KOPT-K1 (cell line): ENCODE results near the gene PPCDC.
A peak's percentile ranks its signal among the peaks of the same experiment; 100 is the strongest.

Experiments
- H3K27ac ChIP-seq: fragments of 200-600 bp; sonication (generic); 2 replicates; pipeline ENCODE4 v1.5.1; 2016; ENCODE audit warnings: antibody characterized with exemption, mild to moderate bottlenecking, low read depth, low read length; ENCODE audit not compliant: poor library complexity, severe bottlenecking
- H3K36me3 ChIP-seq: fragments of 200-600 bp; sonication (generic); 2 replicates; pipeline ENCODE4 v1.5.1; 2017; ENCODE audit warnings: antibody characterized with exemption, mild to moderate bottlenecking, low read length, moderate library complexity; ENCODE audit not compliant: insufficient read depth
- H3K9me3 ChIP-seq: fragments of 200-600 bp; sonication (generic); 2 replicates; pipeline ENCODE4 v1.5.1; 2017; ENCODE audit warnings: antibody characterized with exemption, low read length, mild to moderate bottlenecking; ENCODE audit not compliant: insufficient read depth, poor library complexity, severe bottlenecking

PPCDC gene, protein sequence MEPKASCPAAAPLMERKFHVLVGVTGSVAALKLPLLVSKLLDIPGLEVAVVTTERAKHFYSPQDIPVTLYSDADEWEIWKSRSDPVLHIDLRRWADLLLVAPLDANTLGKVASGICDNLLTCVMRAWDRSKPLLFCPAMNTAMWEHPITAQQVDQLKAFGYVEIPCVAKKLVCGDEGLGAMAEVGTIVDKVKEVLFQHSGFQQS

GRCh38 chr15:75023181-75023871 is at the start of gene PPCDC:
TSS of gene PPCDC (plus strand) at chr15:75023590. CDS start at chr15:75028319, 4,729 bp downstream.
- peak within 1 kb of the TSS; percentile 94 for H3K27ac ChIP-seq
- H3K9me3 ChIP-seq: no peaks in the 10 kb centered on the region
- H3K36me3 ChIP-seq: peaks cover 19% of the 10 kb centered on the region; the same call in 1 of the 2 replicates

DNA sequence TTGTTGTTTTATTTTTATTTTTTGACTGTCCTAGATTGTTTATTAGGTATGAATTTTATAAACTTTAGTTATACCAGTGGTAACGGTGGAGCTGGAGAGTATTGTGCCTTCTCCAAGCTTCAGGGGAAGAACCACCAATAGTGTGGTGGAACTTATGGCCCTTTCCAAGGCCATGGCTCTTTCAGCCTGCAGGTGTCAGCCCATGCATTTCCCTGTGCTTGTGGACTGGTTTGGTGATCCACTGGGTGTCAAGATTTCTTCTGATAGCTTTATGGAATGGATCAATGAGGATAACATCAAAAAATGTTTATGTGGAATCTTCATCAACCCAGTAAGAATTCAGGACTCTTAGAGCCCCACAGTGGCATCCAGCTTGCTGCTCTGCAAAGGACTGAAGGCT is 47.2 kb upstream of the PPCDC start:
- Histone ChIP-seq H3K9me3 (no peaks in the 10 kb centered on the region), H3K27ac (no peak overlapping the region), H3K36me3 (no peaks in the 10 kb centered on the region)

DNA sequence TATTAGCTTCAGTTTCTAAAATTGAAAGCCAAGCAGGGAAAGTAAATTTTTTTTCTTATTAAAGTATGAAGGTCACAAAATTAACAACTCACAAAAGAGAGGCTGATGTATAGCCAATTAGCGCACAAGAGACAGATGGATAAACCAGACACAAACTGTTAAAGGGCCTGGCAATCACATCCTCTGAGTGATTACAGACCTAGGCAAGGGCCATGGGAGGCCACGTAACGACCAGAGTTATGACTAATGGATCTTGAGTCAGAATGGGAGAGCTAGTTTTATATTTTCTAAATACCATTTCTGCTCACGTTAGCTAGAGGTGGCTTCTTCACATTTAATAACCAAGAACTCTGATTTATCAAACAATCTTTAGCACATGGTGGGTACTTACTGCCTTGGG is 45.8 kb upstream of the PPCDC start:
- Histone ChIP-seq H3K27ac (no peak overlapping the region), H3K9me3 (no peaks in the 10 kb centered on the region), H3K36me3 (no peaks in the 10 kb centered on the region)

GRCh38 chr15:74978077-74978476 is 45.3 kb upstream of the PPCDC start:
- H3K36me3 ChIP-seq: no peaks in the 10 kb centered on the region

DNA sequence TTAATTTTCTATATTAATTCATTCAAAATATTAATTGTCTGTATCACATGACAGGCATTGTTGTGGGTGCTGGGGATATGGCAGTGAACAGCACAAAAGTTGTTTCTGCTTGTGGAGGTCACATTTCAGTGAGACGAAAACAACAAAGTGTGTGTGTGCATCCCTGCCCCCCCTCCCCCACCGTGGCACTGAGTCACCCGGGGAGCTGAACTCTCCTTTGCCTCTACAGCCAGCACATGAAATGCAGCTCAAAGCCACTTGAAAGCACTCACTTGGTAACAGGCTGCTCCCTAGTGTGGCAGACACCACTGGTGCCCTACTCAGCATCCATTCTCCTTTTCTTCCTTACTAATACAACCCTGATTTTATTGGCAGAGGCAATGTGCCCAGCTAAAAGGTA is 44.9 kb upstream of the PPCDC start:
- Histone ChIP-seq H3K36me3 (no peaks in the 10 kb centered on the region), H3K9me3 (no peaks in the 10 kb centered on the region), H3K27ac (no peak overlapping the region)

More at GRCh38 chr15:74978077-74978476, 45.3 kb upstream of the PPCDC start:
- no peak overlapping the region for H3K27ac ChIP-seq
- no peaks in the 10 kb centered on the region for H3K9me3 ChIP-seq

GRCh38 chr15:74982183-74982582 is 41.2 kb upstream of the PPCDC start:
- no peaks in the 10 kb centered on the region for H3K9me3 ChIP-seq
- H3K27ac ChIP-seq: no peak overlapping the region
- H3K36me3 ChIP-seq: no peaks in the 10 kb centered on the region

GRCh38 chr15:74983725-74984231 is 39.6 kb upstream of the PPCDC start:
- Histone ChIP-seq H3K36me3 (no peaks in the 10 kb centered on the region), H3K27ac (no peak overlapping the region), H3K9me3 (no peaks in the 10 kb centered on the region)

- Histone ChIP-seq H3K27ac (no peak overlapping the region), H3K36me3 (no peaks in the 10 kb centered on the region), H3K9me3 (no peaks in the 10 kb centered on the region)
These were observed 35.2 kb upstream of the PPCDC start for GRCh38 chr15:74988007-74988800.

DNA sequence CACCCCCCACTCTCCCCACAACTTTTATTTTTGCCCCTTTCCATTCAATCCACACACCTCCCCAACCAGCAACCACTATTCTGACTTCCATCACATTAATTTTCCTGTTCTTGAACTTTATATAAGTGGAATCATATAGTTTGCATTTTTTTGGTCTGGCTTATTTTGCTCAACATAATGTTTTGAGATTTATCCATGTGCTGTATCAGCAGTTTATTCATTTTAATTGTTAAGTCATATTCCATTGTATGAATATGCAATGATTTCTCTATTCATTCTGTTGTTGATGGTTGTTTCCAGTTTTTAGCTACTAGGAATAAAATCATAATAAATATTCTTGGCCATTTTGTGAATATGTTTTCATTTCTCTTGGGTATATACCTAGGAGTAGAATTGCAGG is 33.9 kb upstream of the PPCDC start:
- Histone ChIP-seq H3K9me3 (no peaks in the 10 kb centered on the region), H3K36me3 (no peaks in the 10 kb centered on the region), H3K27ac (no peak overlapping the region)

DNA sequence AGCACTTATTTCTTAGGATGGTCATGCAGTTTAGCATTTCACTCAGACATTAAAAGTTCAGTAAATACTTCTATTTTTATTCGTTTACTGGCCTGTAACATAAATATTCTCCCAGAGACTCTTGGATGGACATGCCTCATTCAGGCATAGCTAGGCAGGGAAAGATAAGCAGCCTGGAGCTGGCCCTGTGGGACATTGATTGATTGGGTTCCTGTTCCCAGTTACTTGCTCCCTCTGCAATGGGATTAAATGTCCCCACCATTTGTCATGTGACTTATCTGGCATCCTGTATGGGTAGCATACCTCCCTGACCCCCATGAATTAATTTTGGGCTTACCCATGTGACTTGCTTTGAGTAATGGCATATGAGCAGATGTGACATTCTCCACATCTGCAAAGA is 30.8 kb upstream of the PPCDC start:
- Histone ChIP-seq H3K9me3 (no peaks in the 10 kb centered on the region), H3K27ac (no peak overlapping the region), H3K36me3 (no peaks in the 10 kb centered on the region)

- no peaks in the 10 kb centered on the region for H3K9me3 ChIP-seq
- no peak overlapping the region for H3K27ac ChIP-seq
- H3K36me3 ChIP-seq: no peaks in the 10 kb centered on the region
These were observed 29.2 kb upstream of the PPCDC start for GRCh38 chr15:74994236-74994635.

- Histone ChIP-seq H3K36me3 (no peaks in the 10 kb centered on the region), H3K9me3 (no peaks in the 10 kb centered on the region), H3K27ac (no peak overlapping the region)
These were observed 28.7 kb upstream of the PPCDC start for GRCh38 chr15:74994685-74995084.

GRCh38 chr15:74995182-74995778 is 28.1 kb upstream of the PPCDC start, which contains the start of gene SCAMP5:
TSS of gene SCAMP5 (plus strand) at chr15:74995563. CDS start at chr15:75011840, 16,277 bp downstream.
- no peaks in the 10 kb centered on the region for H3K36me3 ChIP-seq
- H3K27ac ChIP-seq: peak within 1 kb of the TSS; percentile 42
- no peaks in the 10 kb centered on the region for H3K9me3 ChIP-seq

DNA sequence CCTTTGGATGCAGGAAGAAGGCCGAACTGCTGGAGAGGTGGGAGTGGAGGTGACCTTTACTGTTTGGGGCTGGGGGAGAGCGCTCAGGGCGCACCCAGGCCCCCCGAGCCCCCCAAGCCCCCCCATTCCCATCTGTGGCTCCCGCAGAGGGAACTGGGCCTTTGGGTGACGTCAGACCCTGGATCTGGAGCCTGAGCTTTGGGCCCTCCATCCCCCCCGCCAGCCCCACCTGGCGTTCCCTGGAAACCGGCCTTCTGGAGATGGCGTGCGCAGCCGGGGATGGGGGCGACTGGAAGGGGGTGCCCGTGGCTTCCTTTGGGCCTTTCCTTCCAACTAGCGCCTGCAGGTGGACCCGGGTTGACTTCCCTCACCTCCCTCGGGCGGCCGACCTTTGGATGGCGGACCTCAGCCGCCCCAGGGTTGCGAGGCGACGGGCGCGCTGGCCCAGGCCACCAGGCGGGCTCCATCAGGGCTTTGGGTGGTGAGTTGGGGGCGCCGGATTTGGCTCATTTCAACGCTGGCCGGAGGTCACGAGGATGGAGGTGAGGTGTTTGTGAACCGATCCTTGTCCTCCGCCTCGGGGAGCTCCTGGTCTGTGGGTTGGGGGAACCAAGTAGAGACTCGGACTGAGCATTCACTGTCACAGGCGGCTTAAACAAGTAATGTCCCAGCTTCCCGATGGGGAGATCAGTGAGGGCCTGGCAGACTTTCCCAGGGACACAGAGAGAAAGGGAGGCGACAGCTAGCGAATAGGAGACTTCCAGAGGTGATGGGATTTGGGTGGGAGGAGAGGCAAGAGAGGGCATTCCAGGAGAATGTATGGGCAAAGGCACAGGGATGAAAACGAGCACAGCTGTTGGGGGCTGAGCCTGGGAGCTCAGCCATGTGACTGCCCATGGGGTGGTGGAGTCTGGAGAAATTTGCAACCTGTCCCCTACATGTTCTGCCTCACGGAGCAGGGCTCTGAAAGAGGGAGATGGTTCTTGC is 27.3 kb upstream of the PPCDC start:
- Histone ChIP-seq H3K9me3 (no peaks in the 10 kb centered on the region), H3K27ac (peak overlapping the region; percentile 42), H3K36me3 (no peaks in the 10 kb centered on the region)
